Measurements from ENCODE around the gene C1orf35. TPM values are rescaled to one million over a fixed set of nuclear protein-coding genes. Genes with fewer than 3 reads are reported as not detected.

Gene C1orf35
- total and polyA plus RNA-seq, 2 experiments from 2014 or later, result 12.3 to 24.6 TPM

DNA sequence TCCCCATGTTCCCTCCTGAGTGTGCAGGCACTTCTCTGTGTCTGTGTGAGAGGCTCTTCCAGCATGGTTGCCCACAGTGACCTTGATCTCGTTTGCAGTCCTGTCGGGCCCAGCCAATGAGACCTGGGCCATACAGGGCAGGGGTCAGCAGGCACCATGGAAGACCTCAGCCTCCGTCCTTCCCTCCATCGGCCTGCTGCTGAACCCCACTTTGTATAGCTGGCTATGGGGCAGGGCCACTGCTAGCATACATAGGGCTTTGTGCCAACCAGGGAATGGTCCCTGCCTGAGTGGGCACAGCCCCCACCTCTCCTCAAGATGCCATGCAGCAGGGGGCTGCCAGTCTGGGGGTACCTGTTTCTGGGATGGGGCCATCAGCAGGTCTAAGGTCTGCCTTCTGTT lies 3.8 kb downstream of the C1orf35 start:
- Histone ChIP-seq H3K4me3 (no peak overlapping the region), H3K4me2 (no peak overlapping the region), H3K79me2 (peaks cover 77% of the 10 kb centered on the region), H3K27me3 (no peaks in the 10 kb centered on the region), H2AFZ (no peak overlapping the region), H3K9me3 (ENCODE audit: low read depth) (peaks cover 8% of the 10 kb centered on the region), H3K36me3 (replicated peaks; ENCODE audit: insufficient read depth, low read depth) (no peaks in the 10 kb centered on the region), H4K20me1 (ENCODE audit: insufficient read depth, poor library complexity, severe bottlenecking) (peaks cover 76% of the 10 kb centered on the region), H3K27ac (no peak overlapping the region), H3K4me1 (ENCODE audit: insufficient read depth) (peaks cover 9% of the 10 kb centered on the region), H3K9me2 (replicated peaks; ENCODE audit: insufficient read depth) (no peaks in the 10 kb centered on the region)
- DNase-seq (ENCODE audit: low spot score), result no peak
- 80% methylated on average over 4 of the region's 4 CpGs for WGBS (ENCODE audit: low lambda C conversion rate, missing lambda C conversion rate)
- no peak for TF ChIP-seq EZH2phosphoT487 (IDR thresholded peaks at IDR 0.05; ENCODE audit: low read depth, severe bottlenecking, unreplicated experiment)
- no peak for TF ChIP-seq EZH2 (IDR thresholded peaks at IDR 0.05; ENCODE audit: borderline replicate concordance)
- TF ChIP-seq, protein P1, sequence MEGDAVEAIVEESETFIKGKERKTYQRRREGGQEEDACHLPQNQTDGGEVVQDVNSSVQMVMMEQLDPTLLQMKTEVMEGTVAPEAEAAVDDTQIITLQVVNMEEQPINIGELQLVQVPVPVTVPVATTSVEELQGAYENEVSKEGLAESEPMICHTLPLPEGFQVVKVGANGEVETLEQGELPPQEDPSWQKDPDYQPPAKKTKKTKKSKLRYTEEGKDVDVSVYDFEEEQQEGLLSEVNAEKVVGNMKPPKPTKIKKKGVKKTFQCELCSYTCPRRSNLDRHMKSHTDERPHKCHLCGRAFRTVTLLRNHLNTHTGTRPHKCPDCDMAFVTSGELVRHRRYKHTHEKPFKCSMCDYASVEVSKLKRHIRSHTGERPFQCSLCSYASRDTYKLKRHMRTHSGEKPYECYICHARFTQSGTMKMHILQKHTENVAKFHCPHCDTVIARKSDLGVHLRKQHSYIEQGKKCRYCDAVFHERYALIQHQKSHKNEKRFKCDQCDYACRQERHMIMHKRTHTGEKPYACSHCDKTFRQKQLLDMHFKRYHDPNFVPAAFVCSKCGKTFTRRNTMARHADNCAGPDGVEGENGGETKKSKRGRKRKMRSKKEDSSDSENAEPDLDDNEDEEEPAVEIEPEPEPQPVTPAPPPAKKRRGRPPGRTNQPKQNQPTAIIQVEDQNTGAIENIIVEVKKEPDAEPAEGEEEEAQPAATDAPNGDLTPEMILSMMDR (IDR thresholded peaks at IDR 0.05; ENCODE audit: poor library complexity), result no peak

DNA sequence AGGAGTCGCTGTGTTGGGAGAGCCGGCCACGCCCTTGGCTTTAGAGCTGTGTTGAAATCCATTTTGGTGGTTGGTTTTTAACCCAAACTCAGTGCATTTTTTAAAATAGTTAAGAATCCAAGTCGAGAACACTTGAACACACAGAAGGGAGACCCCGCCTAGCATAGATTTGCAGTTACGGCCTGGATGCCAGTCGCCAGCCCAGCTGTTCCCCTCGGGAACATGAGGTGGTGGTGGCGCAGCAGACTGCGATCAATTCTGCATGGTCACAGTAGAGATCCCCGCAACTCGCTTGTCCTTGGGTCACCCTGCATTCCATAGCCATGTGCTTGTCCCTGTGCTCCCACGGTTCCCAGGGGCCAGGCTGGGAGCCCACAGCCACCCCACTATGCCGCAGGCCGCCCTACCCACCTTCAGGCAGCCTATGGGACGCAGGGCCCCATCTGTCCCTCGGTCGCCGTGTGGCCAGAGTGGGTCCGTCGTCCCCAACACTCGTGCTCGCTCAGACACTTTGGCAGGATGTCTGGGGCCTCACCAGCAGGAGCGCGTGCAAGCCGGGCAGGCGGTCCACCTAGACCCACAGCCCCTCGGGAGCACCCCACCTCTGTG lies 4.7 kb downstream of the C1orf35 start:
- Histone ChIP-seq H2AFZ (no peak overlapping the region), H3K79me2 (peaks cover 86% of the 10 kb centered on the region), H3K27ac (no peak overlapping the region), H4K20me1 (ENCODE audit: insufficient read depth, poor library complexity, severe bottlenecking) (peaks cover 85% of the 10 kb centered on the region), H3K4me2 (no peak overlapping the region), H3K4me3 (no peak overlapping the region), H3K27me3 (no peaks in the 10 kb centered on the region), H3K36me3 (replicated peaks; ENCODE audit: insufficient read depth, low read depth) (no peaks in the 10 kb centered on the region), H3K4me1 (ENCODE audit: insufficient read depth) (peaks cover 4% of the 10 kb centered on the region), H3K9me2 (replicated peaks; ENCODE audit: insufficient read depth) (no peaks in the 10 kb centered on the region), H3K9me3 (ENCODE audit: low read depth) (peaks cover 8% of the 10 kb centered on the region)
- no peak for TF ChIP-seq EZH2phosphoT487 (IDR thresholded peaks at IDR 0.05; ENCODE audit: low read depth, severe bottlenecking, unreplicated experiment)
- TF ChIP-seq, protein P1 (IDR thresholded peaks at IDR 0.05; ENCODE audit: poor library complexity), result no peak
- TF ChIP-seq EZH2 (IDR thresholded peaks at IDR 0.05; ENCODE audit: borderline replicate concordance), result no peak
- no peak for DNase-seq (ENCODE audit: low spot score)
- 96% methylated on average over 24 of the region's 28 CpGs for whole genome bisulfite sequencing (ENCODE audit: low lambda C conversion rate, missing lambda C conversion rate)

DNA sequence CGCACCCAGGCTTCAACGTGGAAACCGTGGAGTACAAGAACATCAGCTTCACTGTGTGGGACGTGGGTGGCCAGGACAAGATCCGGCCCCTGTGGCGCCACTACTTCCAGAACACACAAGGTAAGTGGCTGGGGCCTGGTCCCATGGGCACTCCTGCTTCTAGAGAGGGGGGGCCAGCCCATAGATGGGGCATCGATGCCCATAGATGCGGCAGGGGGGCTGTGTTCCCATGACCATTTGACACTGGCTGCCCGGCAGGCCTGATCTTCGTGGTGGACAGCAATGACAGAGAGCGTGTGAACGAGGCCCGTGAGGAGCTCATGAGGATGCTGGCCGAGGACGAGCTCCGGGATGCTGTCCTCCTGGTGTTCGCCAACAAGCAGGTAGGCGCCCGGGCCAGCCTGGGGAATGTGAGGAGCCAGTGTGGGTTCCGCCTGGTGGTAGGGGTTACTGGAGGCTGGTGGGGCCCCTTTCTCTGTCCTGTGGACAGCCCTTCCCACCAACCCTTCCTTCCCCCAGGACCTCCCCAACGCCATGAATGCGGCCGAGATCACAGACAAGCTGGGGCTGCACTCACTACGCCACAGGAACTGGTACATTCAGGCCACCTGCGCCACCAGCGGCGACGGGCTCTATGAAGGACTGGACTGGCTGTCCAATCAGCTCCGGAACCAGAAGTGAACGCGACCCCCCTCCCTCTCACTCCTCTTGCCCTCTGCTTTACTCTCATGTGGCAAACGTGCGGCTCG lies 5.6 kb downstream of the C1orf35 start:
- no peaks in the 10 kb centered on the region for H3K9me2 ChIP-seq (replicated peaks; ENCODE audit: insufficient read depth)
- no peak for TF ChIP-seq EZH2phosphoT487 (IDR thresholded peaks at IDR 0.05; ENCODE audit: low read depth, severe bottlenecking, unreplicated experiment)
- TF ChIP-seq, protein P1 (IDR thresholded peaks at IDR 0.05; ENCODE audit: poor library complexity), result no peak
- no peak for TF ChIP-seq EZH2 (IDR thresholded peaks at IDR 0.05; ENCODE audit: borderline replicate concordance)
- H3K27ac ChIP-seq, result no peak overlapping the region
- no peak for DNase-seq (ENCODE audit: low spot score)
- no peaks in the 10 kb centered on the region for H3K27me3 ChIP-seq
- peaks cover 4% of the 10 kb centered on the region for H3K4me1 ChIP-seq (ENCODE audit: insufficient read depth)
- H3K36me3 ChIP-seq (replicated peaks; ENCODE audit: insufficient read depth, low read depth), result no peaks in the 10 kb centered on the region
- 95% methylated on average over 33 of the region's 34 CpGs for WGBS (ENCODE audit: low lambda C conversion rate, missing lambda C conversion rate)
- H3K79me2 ChIP-seq, result peaks cover 95% of the 10 kb centered on the region
- H3K4me2 ChIP-seq, result no peak overlapping the region
- peaks cover 94% of the 10 kb centered on the region for H4K20me1 ChIP-seq (ENCODE audit: insufficient read depth, poor library complexity, severe bottlenecking)
- peaks cover 8% of the 10 kb centered on the region for H3K9me3 ChIP-seq (ENCODE audit: low read depth)
- H2AFZ ChIP-seq, result no peak overlapping the region
- no peak overlapping the region for H3K4me3 ChIP-seq

All from hepatocyte (in vitro differentiated cells).